Endothelial cell of umbilical vein (primary cell): Measurements from ENCODE around the gene FRMD4A. TPM values are rescaled to one million over a fixed set of nuclear protein-coding genes. Genes with fewer than 3 reads are reported as not detected.

ENCODE experiments used
- BruUV-seq: library from RNA; stranded (reverse); fragments of 400-500 nt; replicated peaks from 2 replicates; lab custom pipeline; 2021; lab: Mats Ljungman, UMichigan
- CTCF ChIA-PET: fragments of 300-600, 350-600 bp; sonication (Branson Sonifier 250); formaldehyde crosslinking; loops from one replicate; lab custom pipeline; 2021; ENCODE audit warnings: antibody characterized with exemption, inconsistent platforms; lab: Charles Lee
- POLR2A ChIA-PET: fragments of 300-600, 350-600 bp; sonication (Branson Sonifier 250); formaldehyde crosslinking; loops from one replicate; lab custom pipeline; 2021; ENCODE audit warnings: antibody characterized with exemption, inconsistent platforms; lab: Charles Lee
- DNase-seq: peaks from one replicate; pipeline ENCODE4 v3.0.0-alpha.2; 2011; ENCODE audit warnings: low read depth, low spot score
- FAIRE-seq: peaks from 2 replicates; lab custom pipeline; 2011; peaks lifted over from hg19 to GRCh38; lab: Jason Lieb, UNC
- H2AFZ ChIP-seq: 2 replicates; pipeline ENCODE4 v1.6.0; 2012; ENCODE audit warnings: low read depth, low read length, control low read depth, inconsistent platforms
- H3K27ac ChIP-seq: 2 replicates; pipeline ENCODE4 v1.5.1; 2011; ENCODE audit warnings: low read depth, mild to moderate bottlenecking, control low read depth, low read length, moderate library complexity; ENCODE audit not compliant: insufficient read depth
- H3K27me3 ChIP-seq, 2 experiments: 2 replicates each; pipeline versions ENCODE4 v1.6.0 to v1.6.1; 2011; ENCODE audit warnings: low read length in 2 of 2, mixed read lengths in 1 of 2; ENCODE audit not compliant: control insufficient read depth in 2 of 2, insufficient read depth in 2 of 2
- H3K36me3 ChIP-seq, 2 experiments: 2 replicates in 1 of 2; 3 replicates in 1 of 2; pipeline ENCODE4 v1.5.1; 2011; ENCODE audit warnings: low read length in 2 of 2, mild to moderate bottlenecking in 1 of 2, moderate library complexity in 1 of 2; ENCODE audit not compliant: control insufficient read depth in 2 of 2, insufficient read depth in 2 of 2; ENCODE audit errors: extremely low read depth in 1 of 2
- H3K4me1 ChIP-seq: 3 replicates; pipeline ENCODE4 v1.5.1; 2011; ENCODE audit warnings: mild to moderate bottlenecking, low read length; ENCODE audit not compliant: control insufficient read depth, insufficient read depth; ENCODE audit errors: extremely low read depth
- H3K4me2 ChIP-seq: 2 replicates; pipeline ENCODE4 v1.6.1; 2011; ENCODE audit warnings: low read length, control low read depth, mixed read lengths; ENCODE audit not compliant: insufficient read depth
- H3K4me3 ChIP-seq, 3 experiments: fragments of 200-600 bp in 1 of 3; sonication (generic), shearing (Covaris generic) in 1 of 3; replicated peaks in 1 of 3; 2 replicates each; pipeline ENCODE4 v1.5.1; 2011 to 2016; ENCODE audit warnings: control low read depth in 3 of 3, low read length in 3 of 3, mild to moderate bottlenecking in 2 of 3, inconsistent platforms in 1 of 3, low read depth in 1 of 3, moderate library complexity in 1 of 3; ENCODE audit not compliant: insufficient read depth in 1 of 3
- H3K79me2 ChIP-seq: 2 replicates; pipeline ENCODE4 v1.6.0; 2012; ENCODE audit warnings: low read length, inconsistent platforms; ENCODE audit not compliant: control insufficient read depth, insufficient read depth
- H3K9ac ChIP-seq: replicated peaks from 2 replicates; pipeline ENCODE3; 2011; ENCODE audit warnings: low read length, control low read depth; ENCODE audit not compliant: insufficient read depth; ENCODE audit errors: extremely low read depth
- H3K9me1 ChIP-seq: replicated peaks from 3 replicates; pipeline ENCODE4 v1.6.0; 2011; ENCODE audit warnings: mild to moderate bottlenecking, low read length; ENCODE audit not compliant: control insufficient read depth, insufficient read depth; ENCODE audit errors: extremely low read depth
- H3K9me3 ChIP-seq: replicated peaks from 2 replicates; pipeline ENCODE4 v1.5.1; 2012; ENCODE audit warnings: low read length, inconsistent platforms; ENCODE audit not compliant: control insufficient read depth, insufficient read depth
- H4K20me1 ChIP-seq: replicated peaks from 2 replicates; pipeline ENCODE3; 2011; ENCODE audit warnings: mild to moderate bottlenecking, low read length; ENCODE audit not compliant: control insufficient read depth, insufficient read depth; ENCODE audit errors: extremely low read depth
- CTCF ChIP-seq, 2 donors: IDR thresholded peaks; 1 replicate in 1 of 2; 2 replicates in 1 of 2; pipeline ENCODE4 v1.5.1; 2011; ENCODE audit warnings: low read length in 2 of 2, mild to moderate bottlenecking in 2 of 2, moderate library complexity in 2 of 2, control low read depth in 1 of 2, inconsistent platforms in 1 of 2, low read depth in 1 of 2; ENCODE audit not compliant: insufficient read depth in 1 of 2; ENCODE audit errors: extremely low read depth in 1 of 2
- EZH2 ChIP-seq: IDR thresholded peaks from 2 replicates; pipeline ENCODE4 v1.6.1; 2012; ENCODE audit warnings: borderline replicate concordance, low read depth, mild to moderate bottlenecking, moderate library complexity, low read length, inconsistent platforms; ENCODE audit not compliant: severe bottlenecking
- MYC ChIP-seq: IDR thresholded peaks from one replicate; pipeline ENCODE4 v1.6.1; 2011; ENCODE audit warnings: mild to moderate bottlenecking, low read depth, low read length
- POLR2A ChIP-seq: IDR thresholded peaks from 2 replicates; pipeline ENCODE4 v1.6.1; 2012; ENCODE audit warnings: low read depth, mild to moderate bottlenecking, control low read depth, low read length
- POLR2AphosphoS5 ChIP-seq: IDR thresholded peaks from 2 replicates; pipeline ENCODE4 v1.6.1; 2012; ENCODE audit warnings: low read depth, mild to moderate bottlenecking, control low read depth, low read length, moderate library complexity; ENCODE audit not compliant: insufficient read depth
- dilution Hi-C: fragments of 300-500 bp; cut with MboI; formaldehyde crosslinking; loops from one replicate; pipeline ENCODE4 v1.15.0; 2019; ENCODE audit warnings: low sequenced_read_pairs; ENCODE audit not compliant: extremely low pct_ligation_motif_present
- intact Hi-C: fragments of 100-400 bp; cut with micrococcal nuclease; formaldehyde crosslinking; loops from one replicate; pipeline ENCODE4 v1.10.0; 2022
- polyA plus RNA-seq, 4 experiments: library from polyadenylated mRNA; depleted of rRNA in 3 of 4; stranded (reverse) in 3 of 4; unstranded in 1 of 4; fragments of >200 nt; gene quantifications; 2 replicates each; pipeline versions ENCODE4 v1.2.1 to v1.2.3, GENCODE V29; 2011 to 2012; ENCODE audit warnings: missing spikeins in 1 of 4
- total RNA-seq: library from RNA; stranded (reverse); gene quantifications from 2 replicates; pipeline ENCODE4 v1.2.3, GENCODE V29; 2021

FRMD4A gene
- total and polyA plus RNA-seq, 2 donors (not counting 3 experiments of a cell fraction or from before 2014, with no cell fraction given) = 123 to 148 TPM

- DNase-seq = peak; percentile 35
- TF ChIP-seq EZH2 (no peak), POLR2AphosphoS5 (no peak), POLR2A (no peak), MYC (no peak), CTCF (IDR thresholded peaks at IDR 0.05; ENCODE audit: extremely low read depth in 1 of 2, insufficient read depth in 1 of 2, low read depth in 1 of 2, low read length in 2 of 2) (peak; percentile 46 to 57)
- no peak overlapping the region for H3K4me2 ChIP-seq
Observed at GRCh38 chr10:14325325-14325955, 5.3 kb downstream of the FRMD4A start.

More at GRCh38 chr10:14325325-14325955, 5.3 kb downstream of the FRMD4A start:
- no peaks in the 10 kb centered on the region for H3K9me1 ChIP-seq
- H2AFZ ChIP-seq = no peak overlapping the region
- H3K27me3 ChIP-seq = peaks cover 20 to 28% of the 10 kb centered on the region in 2 experiments
- FAIRE-seq = peak; percentile 87
- H3K9ac ChIP-seq = no peak overlapping the region
- no peak overlapping the region for H3K27ac ChIP-seq
- BruUV-seq = no TSS peak
- no peaks in the 10 kb centered on the region for H3K79me2 ChIP-seq
- POLR2A ChIA-PET = no interaction called here
- H3K4me3 ChIP-seq = no peak overlapping the region
- peaks cover 10% of the 10 kb centered on the region for H3K4me1 ChIP-seq
- no peaks in the 10 kb centered on the region for H4K20me1 ChIP-seq
- CTCF ChIA-PET = interaction anchor here (1.2 to 2.2 kb wide), 2 partner anchors 12 to 128 kb away, joined by 4 to 5 read pairs; no protein-coding TSS in a partner anchor
- intact Hi-C loops (no loop called here), dilution Hi-C loops (no loop called here)
- no peaks in the 10 kb centered on the region for H3K9me3 ChIP-seq
- H3K36me3 ChIP-seq = no peaks in the 10 kb centered on the region
